Liver (tissue), 9 donors: Measurements from ENCODE around the gene KDM4C. TPM values are rescaled to one million over a fixed set of nuclear protein-coding genes. Genes with fewer than 3 reads are reported as not detected.

ENCODE experiments used
- DNase-seq: peaks from one replicate; pipeline ENCODE4 v3.0.0-alpha.2; 2017; ENCODE audit warnings: low spot score
- H3K27ac ChIP-seq, 2 donors: one replicate each; pipeline ENCODE4 v1.7.0; 2013; ENCODE audit warnings: inconsistent platforms in 2 of 2, low read length in 2 of 2, control low read depth in 1 of 2, low read depth in 1 of 2, mild to moderate bottlenecking in 1 of 2
- H3K27me3 ChIP-seq, 4 donors: one replicate each; pipeline versions ENCODE4 v1.6.1 to v1.7.0; 2013; ENCODE audit warnings: low read length in 3 of 4, inconsistent platforms in 1 of 4, mild to moderate bottlenecking in 1 of 4, moderate library complexity in 1 of 4; ENCODE audit not compliant: control insufficient read depth in 4 of 4, insufficient read depth in 4 of 4
- H3K36me3 ChIP-seq, 4 donors: one replicate each; pipeline versions ENCODE4 v1.6.1 to v1.7.0; 2013; ENCODE audit warnings: low read length in 3 of 4, mild to moderate bottlenecking in 3 of 4, low read depth in 1 of 4, moderate library complexity in 1 of 4; ENCODE audit not compliant: control insufficient read depth in 4 of 4, insufficient read depth in 3 of 4
- H3K4me1 ChIP-seq, 4 donors: one replicate each; pipeline versions ENCODE4 v1.6.1 to v1.7.0; 2013; ENCODE audit warnings: low read length in 3 of 4, mild to moderate bottlenecking in 3 of 4, moderate library complexity in 1 of 4; ENCODE audit not compliant: control insufficient read depth in 4 of 4, insufficient read depth in 4 of 4
- H3K4me3 ChIP-seq, 3 donors: one replicate each; pipeline versions ENCODE4 v1.6.1 to v1.7.0; 2013; ENCODE audit warnings: low read length in 3 of 3, control low read depth in 1 of 3, low read depth in 1 of 3, mild to moderate bottlenecking in 1 of 3
- H3K9ac ChIP-seq, 2 donors: one replicate each; pipeline ENCODE4 v1.7.0; 2013; ENCODE audit warnings: low read length in 2 of 2, mild to moderate bottlenecking in 2 of 2, moderate library complexity in 2 of 2, control low read depth in 1 of 2, low read depth in 1 of 2
- H3K9me3 ChIP-seq, 4 donors: one replicate each; pipeline versions ENCODE4 v1.6.1 to v1.7.0; 2013; ENCODE audit warnings: low read length in 3 of 4; ENCODE audit not compliant: control insufficient read depth in 4 of 4
- EGR1 ChIP-seq, 2 donors: IDR thresholded peaks; 2 replicates each; pipeline ENCODE4 v1.6.1; 2016 to 2018; ENCODE audit warnings: antibody characterized with exemption in 2 of 2, low read depth in 2 of 2
- FOXA1 ChIP-seq: IDR thresholded peaks from 2 replicates; pipeline ENCODE4 v1.6.1; 2016; ENCODE audit warnings: antibody characterized with exemption
- FOXA2 ChIP-seq: IDR thresholded peaks from 2 replicates; pipeline ENCODE4 v1.6.1; 2016; ENCODE audit warnings: antibody characterized with exemption
- GABPA ChIP-seq, 2 donors: IDR thresholded peaks in 1 of 2; conservative IDR thresholded peaks in 1 of 2; 2 replicates each; pipeline ENCODE4 v1.6.1; 2016; ENCODE audit warnings: antibody characterized with exemption in 2 of 2, mild to moderate bottlenecking in 1 of 2, moderate library complexity in 1 of 2
- HNF4A ChIP-seq, 2 donors: conservative IDR thresholded peaks; 2 replicates each; pipeline ENCODE4 v1.6.1; 2016; ENCODE audit warnings: antibody characterized with exemption in 2 of 2, mild to moderate bottlenecking in 2 of 2
- HNF4G ChIP-seq: IDR thresholded peaks from 2 replicates; pipeline ENCODE4 v1.6.1; 2016; ENCODE audit warnings: antibody characterized with exemption
- JUND ChIP-seq, 2 donors: IDR thresholded peaks; 2 replicates each; pipeline ENCODE4 v1.6.1; 2016; ENCODE audit warnings: antibody characterized with exemption in 2 of 2
- NR2F2 ChIP-seq: IDR thresholded peaks from 2 replicates; pipeline ENCODE4 v1.6.1; 2016; ENCODE audit warnings: antibody characterized with exemption
- RAD21 ChIP-seq, 2 donors: IDR thresholded peaks; 2 replicates each; pipeline ENCODE4 v1.6.1; 2016; ENCODE audit warnings: antibody characterized with exemption in 2 of 2, mild to moderate bottlenecking in 2 of 2
- RXRA ChIP-seq, 2 donors: IDR thresholded peaks; 2 replicates each; pipeline ENCODE4 v1.6.1; 2017 to 2018; ENCODE audit warnings: antibody characterized with exemption in 2 of 2, mild to moderate bottlenecking in 1 of 2
- SP1 ChIP-seq: IDR thresholded peaks from 2 replicates; pipeline ENCODE4 v1.6.1; 2018; ENCODE audit warnings: antibody characterized with exemption, mild to moderate bottlenecking
- TAF1 ChIP-seq: conservative IDR thresholded peaks from 2 replicates; pipeline ENCODE4 v1.6.1; 2016; ENCODE audit warnings: antibody characterized with exemption, mild to moderate bottlenecking
- YY1 ChIP-seq: IDR thresholded peaks from 2 replicates; pipeline ENCODE4 v1.6.1; 2016; ENCODE audit warnings: antibody characterized with exemption, mild to moderate bottlenecking
- WGBS: extraction: QIAGEN DNeasy Blood & Tissue Kit; methylation state at CpG from one replicate; pipeline ENCODE4 v1.1.7; 2013; 5-methylcytosine and 5-hydroxymethylcytosine counted together
- polyA plus RNA-seq, 2 donors: library from polyadenylated mRNA; stranded (reverse) in 1 of 2; unstranded in 1 of 2; fragments of 200-250 nt in 1 of 2; fragments of >200 nt in 1 of 2; fragmentation: Nextera tagmentation in 1 of 2; extraction: Ambion mirVana in 1 of 2; gene quantifications; one replicate each; pipeline versions ENCODE4 v1.2.1 to v1.2.3, GENCODE V29; 2013 to 2015
- total RNA-seq, 2 donors: library from RNA; depleted of rRNA; stranded (reverse); fragments of >200 nt; gene quantifications; one replicate each; pipeline ENCODE4 v1.2.3, GENCODE V29; 2014
- TF ChIP-seq, protein P1 (sequence below): IDR thresholded peaks from 2 replicates; pipeline ENCODE4 v1.6.1; 2016; ENCODE audit warnings: antibody characterized with exemption
- TF ChIP-seq, protein P2 (sequence below): IDR thresholded peaks from 2 replicates; pipeline ENCODE4 v1.6.1; 2016; ENCODE audit warnings: antibody characterized with exemption
- TF ChIP-seq, protein P3 (sequence below): IDR thresholded peaks from 2 replicates; pipeline ENCODE4 v1.6.1; 2016; ENCODE audit warnings: antibody characterized with exemption
- TF ChIP-seq, protein P4 (sequence below): fragments of 150-350 bp; IDR thresholded peaks from 2 replicates; pipeline ENCODE4 v1.5.1; 2017; ENCODE audit warnings: improper control_type of control experiment, low read depth, low read length; ENCODE audit not compliant: missing input control
- TF ChIP-seq, protein P5 (sequence below): IDR thresholded peaks from 2 replicates; pipeline ENCODE4 v1.6.1; 2016; ENCODE audit warnings: antibody characterized with exemption, mild to moderate bottlenecking
- donor health status: healthy.
- donor health status: healthy.
- donor health status: healthy.
- donor health status: healthy.
- donor health status: healthy.

The KDM4C gene
- total and polyA plus RNA-seq, 4 donors, result 4.3 to 40.2 (median 24.0) TPM

DNA sequence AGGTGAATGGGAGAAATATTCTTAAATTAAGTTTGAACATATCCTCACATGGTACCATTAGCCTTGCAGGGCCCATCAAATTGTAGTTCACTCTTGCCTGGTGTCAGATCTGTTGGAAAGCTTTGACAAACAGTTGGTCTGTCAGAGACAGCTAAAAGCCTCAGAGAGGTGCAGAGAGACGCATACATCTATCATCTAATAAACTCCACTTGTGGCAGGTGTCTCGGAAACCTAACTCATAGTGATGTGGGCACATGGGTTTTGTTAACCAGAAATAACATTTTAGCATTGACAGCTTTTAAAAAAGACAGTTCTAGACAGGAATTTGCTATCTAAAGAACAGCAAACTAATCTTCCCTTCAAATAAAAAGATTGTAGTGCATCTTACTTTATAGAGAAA is 315.9 kb downstream of the KDM4C start:
- TF ChIP-seq JUND (IDR thresholded peaks at IDR 0.05), result no peak
- TF ChIP-seq, protein P1, sequence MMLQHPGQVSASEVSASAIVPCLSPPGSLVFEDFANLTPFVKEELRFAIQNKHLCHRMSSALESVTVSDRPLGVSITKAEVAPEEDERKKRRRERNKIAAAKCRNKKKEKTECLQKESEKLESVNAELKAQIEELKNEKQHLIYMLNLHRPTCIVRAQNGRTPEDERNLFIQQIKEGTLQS, result no peak
- H3K36me3 ChIP-seq, result peaks cover 0 to 14% (median 6%) of the 10 kb centered on the region in 4 donors
- WGBS, result 100% methylated on average over 2 of the region's 2 CpGs

DNA sequence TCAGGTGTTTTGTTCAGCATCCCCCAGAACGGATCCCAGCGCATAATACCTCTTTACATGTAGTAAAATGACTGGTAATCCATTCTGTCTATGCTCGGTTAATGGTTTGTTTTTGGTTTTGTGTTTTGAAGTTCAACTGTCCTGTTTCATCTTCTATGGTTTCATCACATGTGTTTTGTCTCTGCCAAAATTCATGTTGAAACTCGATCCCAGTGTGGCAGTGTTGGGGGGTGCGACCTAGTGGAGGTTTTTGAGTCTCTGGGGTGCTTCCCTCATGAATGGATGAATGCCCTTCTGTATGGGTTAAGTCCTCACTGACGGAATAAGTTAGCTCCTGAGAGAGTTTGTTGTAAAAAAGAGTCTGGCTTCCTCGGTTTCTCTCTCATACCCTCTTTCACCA is 317.4 kb downstream of the KDM4C start:
- H3K4me3 ChIP-seq, result no peak overlapping the region
- no peak overlapping the region for H3K9ac ChIP-seq
- H3K27ac ChIP-seq, result no peak overlapping the region
- DNase-seq, result no peak
- H3K36me3 ChIP-seq, result peaks cover 0 to 14% (median 8%) of the 10 kb centered on the region in 4 donors
- H3K9me3 ChIP-seq, result no peaks in the 10 kb centered on the region
- 92% methylated on average over 7 of the region's 7 CpGs for WGBS
- no peaks in the 10 kb centered on the region for H3K4me1 ChIP-seq
- H3K27me3 ChIP-seq, result no peaks in the 10 kb centered on the region
- no peak for TF ChIP-seq EGR1 (IDR thresholded peaks at IDR 0.05; ENCODE audit: low read depth in 2 of 2)
- TF ChIP-seq, protein P2, sequence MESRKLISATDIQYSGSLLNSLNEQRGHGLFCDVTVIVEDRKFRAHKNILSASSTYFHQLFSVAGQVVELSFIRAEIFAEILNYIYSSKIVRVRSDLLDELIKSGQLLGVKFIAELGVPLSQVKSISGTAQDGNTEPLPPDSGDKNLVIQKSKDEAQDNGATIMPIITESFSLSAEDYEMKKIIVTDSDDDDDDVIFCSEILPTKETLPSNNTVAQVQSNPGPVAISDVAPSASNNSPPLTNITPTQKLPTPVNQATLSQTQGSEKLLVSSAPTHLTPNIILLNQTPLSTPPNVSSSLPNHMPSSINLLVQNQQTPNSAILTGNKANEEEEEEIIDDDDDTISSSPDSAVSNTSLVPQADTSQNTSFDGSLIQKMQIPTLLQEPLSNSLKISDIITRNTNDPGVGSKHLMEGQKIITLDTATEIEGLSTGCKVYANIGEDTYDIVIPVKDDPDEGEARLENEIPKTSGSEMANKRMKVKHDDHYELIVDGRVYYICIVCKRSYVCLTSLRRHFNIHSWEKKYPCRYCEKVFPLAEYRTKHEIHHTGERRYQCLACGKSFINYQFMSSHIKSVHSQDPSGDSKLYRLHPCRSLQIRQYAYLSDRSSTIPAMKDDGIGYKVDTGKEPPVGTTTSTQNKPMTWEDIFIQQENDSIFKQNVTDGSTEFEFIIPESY, result no peak
- no peak for TF ChIP-seq RXRA (IDR thresholded peaks at IDR 0.05)
- no peak for TF ChIP-seq JUND (IDR thresholded peaks at IDR 0.05)
- no peak for TF ChIP-seq FOXA1
- TF ChIP-seq, protein P3, sequence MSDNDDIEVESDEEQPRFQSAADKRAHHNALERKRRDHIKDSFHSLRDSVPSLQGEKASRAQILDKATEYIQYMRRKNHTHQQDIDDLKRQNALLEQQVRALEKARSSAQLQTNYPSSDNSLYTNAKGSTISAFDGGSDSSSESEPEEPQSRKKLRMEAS, result no peak
- no peak for TF ChIP-seq SP1
- TF ChIP-seq, protein P1, result no peak
- TF ChIP-seq RAD21 (IDR thresholded peaks at IDR 0.05), result no peak
- no peak for TF ChIP-seq HNF4A (conservative IDR thresholded peaks at IDR 0.05)
- no peak for TF ChIP-seq FOXA2
- no peak for TF ChIP-seq GABPA (IDR thresholded peaks at IDR 0.05 in 1 of 2, conservative IDR thresholded peaks at IDR 0.05 in 1 of 2)
- TF ChIP-seq YY1, result no peak
- no peak for TF ChIP-seq TAF1
- no peak for TF ChIP-seq HNF4G
- TF ChIP-seq, protein P4, sequence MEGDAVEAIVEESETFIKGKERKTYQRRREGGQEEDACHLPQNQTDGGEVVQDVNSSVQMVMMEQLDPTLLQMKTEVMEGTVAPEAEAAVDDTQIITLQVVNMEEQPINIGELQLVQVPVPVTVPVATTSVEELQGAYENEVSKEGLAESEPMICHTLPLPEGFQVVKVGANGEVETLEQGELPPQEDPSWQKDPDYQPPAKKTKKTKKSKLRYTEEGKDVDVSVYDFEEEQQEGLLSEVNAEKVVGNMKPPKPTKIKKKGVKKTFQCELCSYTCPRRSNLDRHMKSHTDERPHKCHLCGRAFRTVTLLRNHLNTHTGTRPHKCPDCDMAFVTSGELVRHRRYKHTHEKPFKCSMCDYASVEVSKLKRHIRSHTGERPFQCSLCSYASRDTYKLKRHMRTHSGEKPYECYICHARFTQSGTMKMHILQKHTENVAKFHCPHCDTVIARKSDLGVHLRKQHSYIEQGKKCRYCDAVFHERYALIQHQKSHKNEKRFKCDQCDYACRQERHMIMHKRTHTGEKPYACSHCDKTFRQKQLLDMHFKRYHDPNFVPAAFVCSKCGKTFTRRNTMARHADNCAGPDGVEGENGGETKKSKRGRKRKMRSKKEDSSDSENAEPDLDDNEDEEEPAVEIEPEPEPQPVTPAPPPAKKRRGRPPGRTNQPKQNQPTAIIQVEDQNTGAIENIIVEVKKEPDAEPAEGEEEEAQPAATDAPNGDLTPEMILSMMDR, result no peak
- TF ChIP-seq NR2F2, result no peak
- TF ChIP-seq, protein P5, sequence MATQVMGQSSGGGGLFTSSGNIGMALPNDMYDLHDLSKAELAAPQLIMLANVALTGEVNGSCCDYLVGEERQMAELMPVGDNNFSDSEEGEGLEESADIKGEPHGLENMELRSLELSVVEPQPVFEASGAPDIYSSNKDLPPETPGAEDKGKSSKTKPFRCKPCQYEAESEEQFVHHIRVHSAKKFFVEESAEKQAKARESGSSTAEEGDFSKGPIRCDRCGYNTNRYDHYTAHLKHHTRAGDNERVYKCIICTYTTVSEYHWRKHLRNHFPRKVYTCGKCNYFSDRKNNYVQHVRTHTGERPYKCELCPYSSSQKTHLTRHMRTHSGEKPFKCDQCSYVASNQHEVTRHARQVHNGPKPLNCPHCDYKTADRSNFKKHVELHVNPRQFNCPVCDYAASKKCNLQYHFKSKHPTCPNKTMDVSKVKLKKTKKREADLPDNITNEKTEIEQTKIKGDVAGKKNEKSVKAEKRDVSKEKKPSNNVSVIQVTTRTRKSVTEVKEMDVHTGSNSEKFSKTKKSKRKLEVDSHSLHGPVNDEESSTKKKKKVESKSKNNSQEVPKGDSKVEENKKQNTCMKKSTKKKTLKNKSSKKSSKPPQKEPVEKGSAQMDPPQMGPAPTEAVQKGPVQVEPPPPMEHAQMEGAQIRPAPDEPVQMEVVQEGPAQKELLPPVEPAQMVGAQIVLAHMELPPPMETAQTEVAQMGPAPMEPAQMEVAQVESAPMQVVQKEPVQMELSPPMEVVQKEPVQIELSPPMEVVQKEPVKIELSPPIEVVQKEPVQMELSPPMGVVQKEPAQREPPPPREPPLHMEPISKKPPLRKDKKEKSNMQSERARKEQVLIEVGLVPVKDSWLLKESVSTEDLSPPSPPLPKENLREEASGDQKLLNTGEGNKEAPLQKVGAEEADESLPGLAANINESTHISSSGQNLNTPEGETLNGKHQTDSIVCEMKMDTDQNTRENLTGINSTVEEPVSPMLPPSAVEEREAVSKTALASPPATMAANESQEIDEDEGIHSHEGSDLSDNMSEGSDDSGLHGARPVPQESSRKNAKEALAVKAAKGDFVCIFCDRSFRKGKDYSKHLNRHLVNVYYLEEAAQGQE, result no peak

More for the DNA sequence above, 315.9 kb downstream of the KDM4C start:
- no peaks in the 10 kb centered on the region for H3K4me1 ChIP-seq
- H3K27ac ChIP-seq, result no peak overlapping the region
- H3K9me3 ChIP-seq, result no peaks in the 10 kb centered on the region
- H3K27me3 ChIP-seq, result no peaks in the 10 kb centered on the region
- no peak overlapping the region for H3K4me3 ChIP-seq
- H3K9ac ChIP-seq, result no peak overlapping the region
- no peak for DNase-seq
